Measurements from ENCODE around the gene RHBDD2. TPM values are rescaled to one million over a fixed set of nuclear protein-coding genes. Genes with fewer than 3 reads are reported as not detected.
"Not testable (repeated sequence)": the region's sequence is repeated elsewhere in the genome, so short reads cannot be mapped to it uniquely, and the experiment has no call there.

Gene RHBDD2
- total RNA-seq, 4 donors from 2014 or later = 27.0 to 38.2 (median 33.5) TPM

DNA sequence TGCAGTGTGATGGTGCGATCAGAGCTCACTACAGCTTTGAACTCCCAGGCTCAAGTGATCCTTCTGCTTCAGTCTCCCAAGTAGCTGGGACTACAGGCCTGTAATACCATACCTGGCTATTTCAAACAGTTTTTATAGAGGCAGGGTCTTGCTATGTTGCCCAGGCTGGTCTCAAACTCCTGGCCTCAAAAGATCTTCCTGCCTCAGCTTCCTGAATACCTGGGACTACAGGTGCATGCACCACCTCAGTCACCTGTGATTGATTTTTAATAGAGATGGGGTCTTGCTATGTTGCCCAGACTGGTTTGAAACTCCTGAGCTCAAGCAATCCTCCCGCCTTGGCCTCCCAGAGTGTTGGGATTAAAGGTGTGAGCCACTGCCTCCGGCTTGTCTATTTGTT, 38.8 kb upstream of the RHBDD2 start:
- intact Hi-C loops (cut with DNase I) = no loop called here
- H3K4me3 ChIP-seq = no peak overlapping the region
- H3K27ac ChIP-seq = no peak overlapping the region
- H3K4me1 ChIP-seq = peaks cover 9 to 21% (median 16%) of the 10 kb centered on the region in 3 donors
- TF ChIP-seq POLR2A (IDR thresholded peaks at IDR 0.05) = no peak
- no peaks in the 10 kb centered on the region for H3K27me3 ChIP-seq
- 82 to 92% methylated on average over 3 of the region's 3 CpGs for WGBS, 2 donors
- no peaks in the 10 kb centered on the region for H3K9me3 ChIP-seq
- no peak for DNase-seq
- no peaks in the 10 kb centered on the region for H3K36me3 ChIP-seq

DNA sequence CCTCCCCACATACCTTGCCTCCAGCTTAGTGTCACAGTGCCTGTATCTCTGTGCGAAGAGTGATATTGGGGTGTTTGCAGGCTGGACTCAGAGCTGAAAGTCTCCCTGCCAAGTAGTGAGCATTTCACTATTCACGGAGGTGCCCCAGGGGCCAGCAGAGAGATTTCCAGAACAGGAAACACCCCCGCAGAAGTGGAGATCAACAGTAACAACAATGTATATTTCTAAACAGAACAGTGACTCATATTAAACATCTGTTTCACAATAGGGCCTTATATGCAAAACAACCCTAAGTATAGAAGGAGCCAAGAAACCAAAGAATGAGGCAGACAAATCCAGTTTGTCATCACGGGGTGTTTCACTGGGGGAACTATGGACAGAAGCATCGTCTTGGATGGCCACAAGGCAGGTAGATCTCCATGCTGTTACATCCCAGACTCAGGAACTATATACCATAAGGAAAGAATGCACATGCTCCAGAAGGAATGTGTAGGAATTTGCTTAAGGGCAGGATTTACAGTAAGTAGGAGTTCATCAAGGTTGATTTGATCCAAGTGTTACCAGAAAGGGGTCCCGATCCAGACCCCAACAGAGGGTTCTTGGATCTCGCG, 35.9 kb upstream of the RHBDD2 start:
- peak overlapping the region in 1 of 4 donors; percentile 18 for H3K4me3 ChIP-seq
- peaks cover 9 to 21% (median 16%) of the 10 kb centered on the region in 3 donors for H3K4me1 ChIP-seq
- no peak for DNase-seq
- 24 to 27% methylated on average over 8 of the region's 8 CpGs for WGBS, 2 donors
- no peaks in the 10 kb centered on the region for H3K9me3 ChIP-seq
- intact Hi-C loops (cut with DNase I) = no loop called here
- peak overlapping the region; percentile 49 to 80 (median 67) for H3K27ac ChIP-seq
- TF ChIP-seq, protein P1, sequence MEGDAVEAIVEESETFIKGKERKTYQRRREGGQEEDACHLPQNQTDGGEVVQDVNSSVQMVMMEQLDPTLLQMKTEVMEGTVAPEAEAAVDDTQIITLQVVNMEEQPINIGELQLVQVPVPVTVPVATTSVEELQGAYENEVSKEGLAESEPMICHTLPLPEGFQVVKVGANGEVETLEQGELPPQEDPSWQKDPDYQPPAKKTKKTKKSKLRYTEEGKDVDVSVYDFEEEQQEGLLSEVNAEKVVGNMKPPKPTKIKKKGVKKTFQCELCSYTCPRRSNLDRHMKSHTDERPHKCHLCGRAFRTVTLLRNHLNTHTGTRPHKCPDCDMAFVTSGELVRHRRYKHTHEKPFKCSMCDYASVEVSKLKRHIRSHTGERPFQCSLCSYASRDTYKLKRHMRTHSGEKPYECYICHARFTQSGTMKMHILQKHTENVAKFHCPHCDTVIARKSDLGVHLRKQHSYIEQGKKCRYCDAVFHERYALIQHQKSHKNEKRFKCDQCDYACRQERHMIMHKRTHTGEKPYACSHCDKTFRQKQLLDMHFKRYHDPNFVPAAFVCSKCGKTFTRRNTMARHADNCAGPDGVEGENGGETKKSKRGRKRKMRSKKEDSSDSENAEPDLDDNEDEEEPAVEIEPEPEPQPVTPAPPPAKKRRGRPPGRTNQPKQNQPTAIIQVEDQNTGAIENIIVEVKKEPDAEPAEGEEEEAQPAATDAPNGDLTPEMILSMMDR (IDR thresholded peaks at IDR 0.05) = no peak
- no peaks in the 10 kb centered on the region for H3K27me3 ChIP-seq
- no peaks in the 10 kb centered on the region for H3K36me3 ChIP-seq

DNA sequence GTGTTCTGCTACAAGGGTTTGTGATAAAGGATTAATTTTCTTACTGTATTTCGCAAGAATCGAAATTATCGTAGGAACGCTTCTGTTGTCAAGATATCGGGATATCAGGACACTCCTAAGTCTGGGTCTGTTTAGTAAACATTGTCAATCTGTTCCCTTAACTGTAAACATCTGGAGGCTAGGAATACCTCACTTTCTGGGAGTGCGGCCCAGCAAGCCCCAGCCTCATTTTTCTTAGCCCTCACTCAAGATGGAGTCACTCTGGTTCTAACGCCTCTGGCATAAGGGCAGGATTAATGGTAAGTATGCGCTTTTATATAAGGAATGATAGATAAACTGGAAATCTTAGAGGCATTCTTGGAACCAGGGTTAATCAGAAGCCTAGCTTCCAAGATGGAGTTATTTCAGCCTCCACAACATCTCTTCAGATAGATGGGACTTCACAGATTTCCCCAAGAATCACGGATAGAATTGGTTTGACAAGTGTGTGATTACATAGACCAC, 35.2 kb upstream of the RHBDD2 start:
- no peak for DNase-seq
- no peaks in the 10 kb centered on the region for H3K9me3 ChIP-seq
- no peak overlapping the region for H3K4me3 ChIP-seq
- H3K27me3 ChIP-seq = no peaks in the 10 kb centered on the region
- H3K4me1 ChIP-seq = peaks cover 9 to 21% (median 16%) of the 10 kb centered on the region in 3 donors
- WGBS, 2 donors = 89 to 95% methylated on average over 8 to 9 of the region's 9 CpGs
- H3K27ac ChIP-seq = peak overlapping the region in 2 of 4 donors; percentile 64 to 80
- TF ChIP-seq, protein P1 (IDR thresholded peaks at IDR 0.05) = no peak
- no peak for TF ChIP-seq POLR2A (IDR thresholded peaks at IDR 0.05)
- H3K36me3 ChIP-seq = no peaks in the 10 kb centered on the region
- intact Hi-C loops (cut with DNase I) = no loop called here

DNA sequence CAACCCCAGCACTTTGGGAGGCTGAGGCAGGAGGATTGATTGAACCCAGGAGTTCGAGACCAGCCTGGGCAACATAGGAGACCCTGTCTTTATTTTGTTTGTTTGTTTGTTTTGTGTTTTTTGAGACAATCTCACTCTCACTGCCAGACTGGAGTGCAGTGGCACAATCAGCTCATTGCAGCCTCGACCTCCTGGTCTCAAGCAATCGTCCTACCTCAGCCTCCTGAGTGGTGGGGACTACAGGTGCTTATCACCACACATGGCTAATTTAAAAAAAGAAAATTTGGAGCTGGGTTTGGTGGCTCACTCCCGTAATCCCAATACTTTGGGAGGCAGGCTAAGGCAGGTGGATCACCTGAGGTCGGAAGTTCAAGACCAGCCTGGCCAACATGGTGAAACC, 34.7 kb upstream of the RHBDD2 start:
- Histone ChIP-seq H3K27ac (no peak overlapping the region), H3K9me3 (no peaks in the 10 kb centered on the region), H3K27me3 (no peaks in the 10 kb centered on the region), H3K4me3 (no peak overlapping the region), H3K36me3 (no peaks in the 10 kb centered on the region), H3K4me1 (peaks cover 9 to 24% (median 16%) of the 10 kb centered on the region in 3 donors)
- DNase-seq = no peak
- intact Hi-C loops (cut with DNase I) = no loop called here
- TF ChIP-seq, protein P1 (IDR thresholded peaks at IDR 0.05) = no peak
- TF ChIP-seq POLR2A (IDR thresholded peaks at IDR 0.05) = no peak
- WGBS, 2 donors = 87 to 90% methylated on average over 4 to 5 of the region's 5 CpGs

DNA sequence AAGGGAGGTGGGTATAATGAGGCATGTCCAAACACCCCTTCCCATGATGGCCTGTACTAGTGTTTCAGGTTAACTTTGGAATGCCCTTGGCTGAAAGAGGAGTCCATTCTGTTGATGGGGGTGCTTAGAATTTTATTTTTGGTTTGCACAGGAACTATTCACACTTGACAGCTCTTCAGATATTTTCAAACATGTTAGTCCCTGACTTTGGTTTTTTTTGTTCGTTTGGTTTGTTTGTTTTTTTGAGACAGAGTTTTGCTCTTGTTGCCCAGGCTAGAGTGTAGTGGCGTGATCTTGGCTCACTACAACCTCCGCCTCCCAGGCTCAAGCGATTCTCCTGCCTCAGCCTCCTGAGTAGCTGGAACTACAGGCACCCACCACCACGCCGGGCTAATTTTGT, 33.7 kb upstream of the RHBDD2 start:
- H3K36me3 ChIP-seq; H3K27ac ChIP-seq; intact Hi-C loops (cut with DNase I); H3K4me3 ChIP-seq; H3K9me3 ChIP-seq; DNase-seq; H3K27me3 ChIP-seq: not testable (repeated sequence)
- 56 to 79% methylated on average over 6 of the region's 6 CpGs for WGBS, 2 donors
- H3K4me1 ChIP-seq = peaks cover 9 to 27% (median 16%) of the 10 kb centered on the region in 3 donors

DNA sequence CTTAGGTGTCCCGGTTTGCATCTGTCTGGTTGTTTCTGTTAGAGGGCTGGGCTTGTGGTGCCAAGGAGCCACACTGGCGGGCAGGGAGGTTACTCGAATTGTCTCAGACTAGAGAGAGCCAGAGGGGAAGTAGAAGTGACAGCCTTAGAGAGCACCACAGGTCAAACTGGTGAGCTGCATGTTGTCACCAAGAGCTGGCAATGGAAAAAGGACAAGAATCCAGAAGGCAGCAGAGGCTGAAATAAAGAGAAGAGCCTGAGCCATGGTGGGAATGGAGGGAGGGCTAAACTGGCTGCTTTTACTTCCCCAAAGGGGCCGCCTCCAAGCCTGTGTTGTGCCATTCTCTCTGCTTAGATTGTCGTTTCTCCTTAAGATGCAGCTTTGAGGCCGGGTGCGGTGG, 31.1 kb upstream of the RHBDD2 start:
- H3K4me1 ChIP-seq = peaks cover 6 to 16% (median 8%) of the 10 kb centered on the region in 3 donors
- 79 to 82% methylated on average over 4 to 7 of the region's 7 CpGs for WGBS, 2 donors
- no peaks in the 10 kb centered on the region for H3K36me3 ChIP-seq
- no peak overlapping the region for H3K4me3 ChIP-seq
- intact Hi-C loops (cut with DNase I) = no loop called here
- TF ChIP-seq POLR2A (IDR thresholded peaks at IDR 0.05) = no peak
- TF ChIP-seq, protein P1 (IDR thresholded peaks at IDR 0.05) = no peak
- no peak for DNase-seq
- no peaks in the 10 kb centered on the region for H3K9me3 ChIP-seq
- no peak overlapping the region for H3K27ac ChIP-seq
- H3K27me3 ChIP-seq = no peaks in the 10 kb centered on the region
